SK-N-SH (cell line): ENCODE data around the gene PPP2R1B.

Source experiments
- CHD2 ChIP-seq: fragments of 150-350 bp; IDR thresholded peaks from 2 replicates; pipeline ENCODE4 v1.6.1; 2018; ENCODE audit warnings: low read length; ENCODE audit not compliant: partially characterized antibody
- CTCF ChIP-seq: fragments of 200-600 bp; sonication (generic); IDR thresholded peaks from 2 replicates; pipeline ENCODE4 v1.6.1; 2017; ENCODE audit warnings: antibody characterized with exemption, mild to moderate bottlenecking, moderate library complexity
- EP300 ChIP-seq, 2 experiments: IDR thresholded peaks; 2 replicates each; pipeline versions ENCODE4 v1.4.0 to v1.6.1; 2012; ENCODE audit warnings: borderline replicate concordance in 1 of 2, low read depth in 1 of 2, low read length in 1 of 2
- EZH2phosphoT487 ChIP-seq: fragments of 200-600 bp; sonication (generic); IDR thresholded peaks from 2 replicates; pipeline ENCODE4 v1.6.1; 2017; ENCODE audit warnings: low read depth, mixed run types, mild to moderate bottlenecking, antibody characterized with exemption, moderate library complexity, borderline replicate concordance
- FOSL2 ChIP-seq: IDR thresholded peaks from 2 replicates; pipeline ENCODE4 v1.4.0; 2012; ENCODE audit warnings: low read depth, mild to moderate bottlenecking, moderate library complexity, borderline replicate concordance
- RAD21 ChIP-seq: IDR thresholded peaks from 2 replicates; pipeline ENCODE4 v1.6.1; 2012; ENCODE audit warnings: mild to moderate bottlenecking, low read length
- RCOR1 ChIP-seq: fragments of 150-350 bp; IDR thresholded peaks from 2 replicates; pipeline ENCODE4 v1.6.1; 2017; ENCODE audit warnings: antibody characterized with exemption, low read length
- RXRA ChIP-seq: IDR thresholded peaks from 2 replicates; pipeline ENCODE4 v1.4.0; 2012; ENCODE audit warnings: low read depth, mild to moderate bottlenecking, borderline replicate concordance
- SMC3 ChIP-seq: IDR thresholded peaks from 2 replicates; pipeline ENCODE4 v1.6.1; 2012; ENCODE audit warnings: low read depth, low read length, improper control_type of control experiment
- USF2 ChIP-seq: fragments of 150-350 bp; IDR thresholded peaks from 2 replicates; pipeline ENCODE4 v1.6.1; 2017; ENCODE audit warnings: antibody characterized with exemption, low read length, low read depth, borderline replicate concordance

GRCh38 chr11:111777094-111778046, 11.2 kb upstream of the PPP2R1B start:
- no peak for TF ChIP-seq RCOR1
- no peak for TF ChIP-seq RXRA
- peak; percentile 82 for TF ChIP-seq CTCF
- peak; percentile 97 for TF ChIP-seq SMC3
- no peak for TF ChIP-seq USF2
- TF ChIP-seq CHD2, result no peak
- no peak for TF ChIP-seq FOSL2
- TF ChIP-seq EZH2phosphoT487, result no peak
- peak; percentile 97 for TF ChIP-seq RAD21
- no peak for TF ChIP-seq EP300 (IDR thresholded peaks at IDR 0.05; ENCODE audit: borderline replicate concordance in 1 of 2, low read depth in 1 of 2, low read length in 1 of 2)
